Measurements from ENCODE around the gene MCM5. TPM values are rescaled to one million over a fixed set of nuclear protein-coding genes. Genes with fewer than 3 reads are reported as not detected.
A peak's percentile ranks its signal among the peaks of the same experiment; 100 is the strongest.

MCM5 gene
- 1 to 10 TPM; 7.9 to 9.3 TPM for total RNA-seq

GRCh38 chr22:35399678-35400500 is at the start of gene MCM5:
MCM5 (plus strand) TSS chr22:35400140; CDS start chr22:35400439, 299 bp downstream.
- ATAC-seq (peak; percentile 98), DNase-seq (peak; percentile 97 to 98 (median 97))
- WGBS, 2 donors, result 3% methylated on average over 23 to 64 of the region's 64 CpGs
- H3K4me3 ChIP-seq, result peak within 1 kb of the TSS; percentile 20 to 60
- no peak for TF ChIP-seq CTCF (IDR thresholded peaks at IDR 0.05)
- TF ChIP-seq POLR2A (IDR thresholded peaks at IDR 0.05), result peak in 2 of 3 donors; percentile 46 to 62
- H3K9me3 ChIP-seq, result no peaks in the 10 kb centered on the region
- intact Hi-C loops (cut with DNase I), result no loop called here
- H3K4me1 ChIP-seq, result peaks cover 34% of the 10 kb centered on the region
- peak within 1 kb of the TSS in 3 of 4 donors; percentile 75 to 83 (median 78) for H3K27ac ChIP-seq
- no peaks in the 10 kb centered on the region for H3K36me3 ChIP-seq (replicated peaks in 1 of 2; ENCODE audit: insufficient read depth in 1 of 2, low read depth in 2 of 2)
- no peaks in the 10 kb centered on the region for H3K27me3 ChIP-seq

GRCh38 chr22:35350539-35351503 is 49.1 kb upstream of the MCM5 start:
- Histone ChIP-seq H3K27ac (peak overlapping the region in 3 of 4 donors; percentile 28 to 40 (median 30)), H3K4me1 (peaks cover 26% of the 10 kb centered on the region), H3K36me3 (replicated peaks in 1 of 2; ENCODE audit: insufficient read depth in 1 of 2, low read depth in 2 of 2) (no peaks in the 10 kb centered on the region), H3K27me3 (no peaks in the 10 kb centered on the region), H3K4me3 (peak overlapping the region in 1 of 2 donors; percentile 13), H3K9me3 (no peaks in the 10 kb centered on the region)
- DNase-seq (peak; percentile 92 to 94 (median 93)), ATAC-seq (peak; percentile 95)
- 2 to 7% methylated on average over 12 to 46 of the region's 47 CpGs for WGBS, 2 donors
- intact Hi-C loops (cut with DNase I), result loop anchor here (5.0 kb wide), 1 partner anchor 231 kb away; no protein-coding TSS in a partner anchor
- TF ChIP-seq CTCF (IDR thresholded peaks at IDR 0.05) (peak; percentile 89 to 98 (median 96)), POLR2A (IDR thresholded peaks at IDR 0.05) (peak in 1 of 3 donors; percentile 29)

GRCh38 chr22:35352214-35353111 is 47.5 kb upstream of the MCM5 start:
- Histone ChIP-seq H3K9me3 (no peaks in the 10 kb centered on the region), H3K4me3 (no peak overlapping the region), H3K36me3 (replicated peaks in 1 of 2; ENCODE audit: insufficient read depth in 1 of 2, low read depth in 2 of 2) (no peaks in the 10 kb centered on the region), H3K27me3 (no peaks in the 10 kb centered on the region), H3K27ac (peak overlapping the region in 2 of 4 donors; percentile 36 to 55), H3K4me1 (peaks cover 26% of the 10 kb centered on the region)
- DNase-seq (peak; percentile 51 to 80 (median 62)), ATAC-seq (no peak)
- intact Hi-C loops (cut with DNase I), result loop anchor here (5.0 kb wide), 1 partner anchor 230 kb away; no protein-coding TSS in a partner anchor
- TF ChIP-seq POLR2A (IDR thresholded peaks at IDR 0.05) (peak in 2 of 3 donors; percentile 19 to 34), CTCF (IDR thresholded peaks at IDR 0.05) (peak in 3 of 7 experiments; percentile 23 to 44 (median 36))
- whole genome bisulfite sequencing, 2 donors, result 30 to 48% methylated on average over 6 to 19 of the region's 19 CpGs

- H3K27me3 ChIP-seq, result no peaks in the 10 kb centered on the region
- no peaks in the 10 kb centered on the region for H3K9me3 ChIP-seq
- H3K27ac ChIP-seq, result peak overlapping the region in 1 of 4 donors; percentile 55
- peaks cover 26% of the 10 kb centered on the region for H3K4me1 ChIP-seq
- ATAC-seq (no peak), DNase-seq (peak in 1 of 4 donors; percentile 55)
- no peak overlapping the region for H3K4me3 ChIP-seq
- 66 to 69% methylated on average over 10 to 11 of the region's 12 CpGs for WGBS, 2 donors
- TF ChIP-seq POLR2A (IDR thresholded peaks at IDR 0.05), result no peak
- TF ChIP-seq CTCF (IDR thresholded peaks at IDR 0.05), result no peak
- intact Hi-C loops (cut with DNase I), result loop anchor here (5.0 kb wide), 1 partner anchor 229 kb away; no protein-coding TSS in a partner anchor
- no peaks in the 10 kb centered on the region for H3K36me3 ChIP-seq (replicated peaks in 1 of 2; ENCODE audit: insufficient read depth in 1 of 2, low read depth in 2 of 2)
Measured at GRCh38 chr22:35353318-35353717, 46.6 kb upstream of the MCM5 start.
